K562 (cell line): ENCODE data around the gene PDZD2. TPM values are rescaled to one million over a fixed set of nuclear protein-coding genes. Genes with fewer than 3 reads are reported as not detected.

Experiments
- ATAC-seq: fragments of 200-7000 bp; cut with Tn5 transposase; 3 replicates; pipeline ENCODE4 v1.9.1; 2020; ENCODE audit warnings: moderate library complexity
- BruUV-seq: library from RNA; stranded (reverse); fragments of 400-500 nt; replicated peaks from 2 replicates; lab custom pipeline; 2021; lab: Mats Ljungman, UMichigan
- CTCF ChIA-PET: fragments of 300-600 bp; formaldehyde crosslinking; extraction: SDS; loops from one replicate; lab custom pipeline; 2021; ENCODE audit warnings: low intra/inter-chr PET ratio; lab: Yijun Ruan, JAX
- POLR2A ChIA-PET: fragments of 300-600, 350-650 bp; sonication (Branson Sonifier 250); formaldehyde crosslinking; extraction: SDS; loops from one replicate; lab custom pipeline; 2021; ENCODE audit warnings: antibody characterized with exemption, inconsistent platforms; lab: Yijun Ruan, JAX
- DNase-seq, 4 experiments: peaks; one replicate each; pipeline versions ENCODE4 v3.0.0 to v3.0.0-alpha.2; 2011 to 2018; ENCODE audit warnings: low spot score in 3 of 4, mixed read lengths in 3 of 4; ENCODE audit errors: extremely low read depth in 1 of 4
- FAIRE-seq: peaks from 2 replicates; lab custom pipeline; 2011; peaks lifted over from hg19 to GRCh38; lab: Jason Lieb, UNC
- H2AFZ ChIP-seq: 2 replicates; pipeline ENCODE4 v1.6.0; 2011; ENCODE audit warnings: low read depth, low read length, control low read depth, inconsistent platforms
- H3K27ac ChIP-seq: fragments of 200-600 bp; 3 replicates; pipeline ENCODE4 v1.8.0; 2011; ENCODE audit warnings: low read depth, mild to moderate bottlenecking, control low read depth, inconsistent platforms, low read length, moderate library complexity, mixed read lengths; ENCODE audit errors: extremely low read depth
- H3K27me3 ChIP-seq, 2 experiments: fragments of 300-600 bp in 1 of 2; 2 replicates in 1 of 2; 3 replicates in 1 of 2; pipeline versions ENCODE4 v1.6.0 to v1.8.0; 2011; ENCODE audit warnings: inconsistent platforms in 2 of 2, low read length in 2 of 2, mild to moderate bottlenecking in 1 of 2, mixed read lengths in 1 of 2, moderate library complexity in 1 of 2; ENCODE audit not compliant: control insufficient read depth in 2 of 2, insufficient read depth in 2 of 2
- H3K36me3 ChIP-seq: fragments of 300-600 bp; 3 replicates; pipeline ENCODE4 v1.8.0; 2011; ENCODE audit warnings: mild to moderate bottlenecking, low read length, inconsistent platforms; ENCODE audit not compliant: control insufficient read depth, insufficient read depth
- H3K4me1 ChIP-seq, 2 experiments: fragments of 200-600 bp in 1 of 2; replicated peaks in 1 of 2; 2 replicates in 1 of 2; 3 replicates in 1 of 2; pipeline versions ENCODE4 v1.5.1 to v1.8.0; 2011; ENCODE audit warnings: inconsistent platforms in 2 of 2, low read length in 2 of 2, mild to moderate bottlenecking in 1 of 2, mixed read lengths in 1 of 2, moderate library complexity in 1 of 2; ENCODE audit not compliant: control insufficient read depth in 2 of 2, insufficient read depth in 2 of 2
- H3K4me2 ChIP-seq: 2 replicates; pipeline ENCODE4 v1.6.1; 2011; ENCODE audit warnings: low read length, control low read depth, inconsistent platforms, mixed read lengths; ENCODE audit not compliant: insufficient read depth
- H3K4me3 ChIP-seq: fragments of 200-600 bp; sonication (generic), shearing (Covaris generic); 2 replicates; pipeline ENCODE4 v1.5.1; 2016; ENCODE audit warnings: control low read depth, inconsistent platforms
- H3K79me2 ChIP-seq: fragments of 200-600 bp; 3 replicates; pipeline ENCODE4 v1.8.0; 2011; ENCODE audit warnings: low read length, inconsistent platforms; ENCODE audit not compliant: control insufficient read depth, insufficient read depth
- H3K9ac ChIP-seq, 2 experiments: 2 replicates each; pipeline versions ENCODE4 v1.6.0 to v1.6.1; 2011; ENCODE audit warnings: low read depth in 2 of 2, low read length in 2 of 2, control low read depth in 1 of 2, inconsistent platforms in 1 of 2, mild to moderate bottlenecking in 1 of 2, mixed read lengths in 1 of 2; ENCODE audit not compliant: insufficient read depth in 1 of 2
- H3K9me1 ChIP-seq: one replicate; pipeline ENCODE4 v1.6.0; 2011; ENCODE audit warnings: inconsistent platforms, mild to moderate bottlenecking, low read length, moderate library complexity; ENCODE audit not compliant: control insufficient read depth, insufficient read depth
- H3K9me3 ChIP-seq: replicated peaks from 2 replicates; pipeline ENCODE4 v1.5.1; 2011; ENCODE audit warnings: low read depth, low read length, inconsistent platforms; ENCODE audit not compliant: control insufficient read depth, insufficient read depth
- H4K20me1 ChIP-seq: replicated peaks from 2 replicates; pipeline ENCODE4 v1.6.1; 2011; ENCODE audit warnings: low read length, inconsistent platforms, mixed read lengths; ENCODE audit not compliant: control insufficient read depth, insufficient read depth
- CREBBP ChIP-seq: IDR thresholded peaks from one replicate; pipeline ENCODE4 v1.6.1; 2012; ENCODE audit warnings: low read depth, mild to moderate bottlenecking, control low read depth, inconsistent platforms, low read length
- DNMT1 ChIP-seq: fragments of 450-650 bp; IDR thresholded peaks from 2 replicates; pipeline ENCODE4 v1.6.1; 2016; ENCODE audit warnings: antibody characterized with exemption, mild to moderate bottlenecking
- ERF ChIP-seq: fragments of 450-650 bp; formaldehyde crosslinking; IDR thresholded peaks from 2 replicates; pipeline ENCODE4 v1.4.0; 2020; ENCODE audit warnings: mild to moderate bottlenecking, mixed read lengths
- HEY1 ChIP-seq: fragments of 250-450 bp; sonication (Bioruptor Pico); IDR thresholded peaks from 2 replicates; pipeline ENCODE4 v1.5.0; 2020; ENCODE audit warnings: mild to moderate bottlenecking, moderate library complexity, borderline replicate concordance
- MBD2 ChIP-seq: sonication (generic); IDR thresholded peaks from 2 replicates; pipeline ENCODE4 v1.6.1; 2016; ENCODE audit warnings: low read depth, borderline replicate concordance
- MXI1 ChIP-seq: IDR thresholded peaks from 2 replicates; pipeline ENCODE4 v1.6.1; 2011; ENCODE audit warnings: low read depth, mild to moderate bottlenecking, improper control_type of control experiment, low read length
- NFYB ChIP-seq: IDR thresholded peaks from 2 replicates; pipeline ENCODE4 v1.6.1; 2011; ENCODE audit warnings: mild to moderate bottlenecking, moderate library complexity; ENCODE audit not compliant: insufficient read length; ENCODE audit errors: extremely low read depth
- SAP30 ChIP-seq: fragments of 200-600 bp; sonication (generic); IDR thresholded peaks from 2 replicates; pipeline ENCODE4 v1.6.1; 2012; ENCODE audit warnings: borderline replicate concordance, low read depth, mild to moderate bottlenecking, moderate library complexity, low read length, control low read depth, inconsistent platforms; ENCODE audit not compliant: insufficient read depth, poor library complexity, severe bottlenecking
- ZBED1 ChIP-seq: IDR thresholded peaks from 2 replicates; pipeline ENCODE4 v1.6.1; 2014
- ZNF263 ChIP-seq: sonication (generic); formaldehyde crosslinking; IDR thresholded peaks from 2 replicates; pipeline ENCODE4 v1.8.0; 2022; ENCODE audit warnings: mild to moderate bottlenecking, missing genetic modification reagents, borderline replicate concordance
- ZNF384 ChIP-seq: IDR thresholded peaks from 2 replicates; pipeline ENCODE4 v1.6.1; 2012; ENCODE audit warnings: low read depth, low read length, improper control_type of control experiment
- ZNF398 ChIP-seq: fragments of 250-450 bp; sonication (Bioruptor Pico); IDR thresholded peaks from 2 replicates; pipeline ENCODE4 v1.8.0; 2021; ENCODE audit warnings: moderate library complexity, mild to moderate bottlenecking, inconsistent platforms
- ZNF766 ChIP-seq: fragments of 200-800 bp; sonication (Bioruptor generic); conservative IDR thresholded peaks from 2 replicates; pipeline ENCODE4 v1.6.1; 2016; ENCODE audit warnings: missing genetic modification characterization, missing compliant biosample characterization
- WGBS: fragments of 100-300 bp; shearing (Covaris generic); methylation state at CpG from one replicate; pipeline ENCODE4 v1.1.6; 2016; ENCODE audit warnings: low coverage, mixed read lengths; ENCODE audit not compliant: insufficient coverage; ENCODE audit errors: missing lambda C conversion rate; 5-methylcytosine and 5-hydroxymethylcytosine counted together
- in situ Hi-C: fragments of 300-500 bp; cut with MboI; formaldehyde crosslinking; loops from 4 replicates; pipeline ENCODE4 v1.15.0; 2018; ENCODE audit warnings: inconsistent platforms, mixed read lengths
- intact Hi-C: fragments of 100-400 bp; cut with micrococcal nuclease; formaldehyde crosslinking; loops from 2 replicates; pipeline ENCODE4 v1.14.2; 2022
- polyA plus RNA-seq, 8 experiments: library from polyadenylated mRNA; depleted of rRNA in 4 of 8; stranded (reverse) in 5 of 8; unstranded in 3 of 8; fragments of >200 nt; fragmentation: Nextera tagmentation in 2 of 8; fragmentation: Illumina TruSeq in 1 of 8; extraction: Ambion mirVana in 2 of 8; extraction: Trizol in 1 of 8; gene quantifications; 2 replicates each; pipeline versions ENCODE4 v1.2.1 to v1.2.3, GENCODE V29; 2011 to 2014; ENCODE audit warnings: inconsistent platforms in 1 of 8, missing spikeins in 1 of 8
- total RNA-seq, 7 experiments: library from RNA; depleted of rRNA in 6 of 7; stranded (reverse); fragments of >200 nt in 6 of 7; fragmentation: Illumina TruSeq in 2 of 7; extraction: Trizol in 2 of 7; gene quantifications; 2 replicates each; pipeline versions ENCODE4 v1.2.1 to v1.2.3, GENCODE V29; 2011 to 2021; ENCODE audit warnings: low replicate concordance in 1 of 7
- TF ChIP-seq, protein P1 (sequence below): IDR thresholded peaks from 2 replicates; pipeline ENCODE4 v1.6.1; 2011; ENCODE audit not compliant: insufficient read length; ENCODE audit errors: extremely low read depth

The PDZD2 gene
- total and polyA plus RNA-seq, 9 of the 15 experiments (the other 6 are each of a cell fraction or from before 2014, with no cell fraction given): 0.02 to 0.08 (median 0.04) TPM; not detected in 6

DNA sequence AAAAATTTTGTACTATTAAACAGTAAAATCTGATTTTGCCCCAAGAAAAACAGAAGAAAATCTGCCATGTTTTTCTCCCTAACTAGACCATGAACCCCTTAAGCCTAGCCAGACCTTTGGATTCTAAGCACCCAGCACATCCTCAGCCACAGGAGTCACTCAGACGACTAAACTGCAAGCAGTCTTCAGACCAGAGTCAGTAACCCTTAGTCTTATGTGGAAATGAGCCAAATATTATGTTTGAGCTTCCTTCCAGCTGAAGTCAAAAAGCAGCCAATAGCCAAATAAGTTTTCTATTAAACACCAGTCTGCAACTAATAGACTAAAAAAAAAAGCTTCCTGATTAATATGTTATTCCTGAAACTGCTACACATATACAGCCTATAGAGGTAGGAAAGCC lies 487.8 kb downstream of the PDZD2 start:
- Histone ChIP-seq H2AFZ (no peak overlapping the region), H3K4me2 (no peak overlapping the region), H3K9ac (no peak overlapping the region), H3K4me3 (no peak overlapping the region), H3K9me1 (no peaks in the 10 kb centered on the region), H3K27me3 (no peaks in the 10 kb centered on the region), H4K20me1 (no peaks in the 10 kb centered on the region), H3K27ac (no peak overlapping the region), H3K4me1 (no peaks in the 10 kb centered on the region), H3K36me3 (peaks cover 81% of the 10 kb centered on the region), H3K9me3 (no peaks in the 10 kb centered on the region), H3K79me2 (peaks cover 70% of the 10 kb centered on the region)
- FAIRE-seq (no peak), DNase-seq (no peak), ATAC-seq (no peak)
- intact Hi-C loops (no loop called here), in situ Hi-C loops (no loop called here)
- ChIA-PET POLR2A (interaction anchor here (1.0 kb wide), 1 partner anchor 9 kb away, joined by 4 read pairs; no protein-coding TSS in a partner anchor), CTCF (interaction anchor here (0.6 kb wide), 1 partner anchor 232 kb away, joined by 3 read pairs; no protein-coding TSS in a partner anchor)
- no TSS peak for BruUV-seq
- no peak for TF ChIP-seq HEY1 (CRISPR knock-in tag)
- TF ChIP-seq ERF (CRISPR knock-in tag): no peak
- TF ChIP-seq, protein P1, sequence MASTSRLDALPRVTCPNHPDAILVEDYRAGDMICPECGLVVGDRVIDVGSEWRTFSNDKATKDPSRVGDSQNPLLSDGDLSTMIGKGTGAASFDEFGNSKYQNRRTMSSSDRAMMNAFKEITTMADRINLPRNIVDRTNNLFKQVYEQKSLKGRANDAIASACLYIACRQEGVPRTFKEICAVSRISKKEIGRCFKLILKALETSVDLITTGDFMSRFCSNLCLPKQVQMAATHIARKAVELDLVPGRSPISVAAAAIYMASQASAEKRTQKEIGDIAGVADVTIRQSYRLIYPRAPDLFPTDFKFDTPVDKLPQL: no peak
- WGBS: 87% methylated on average over 1 of the region's 1 CpG

DNA sequence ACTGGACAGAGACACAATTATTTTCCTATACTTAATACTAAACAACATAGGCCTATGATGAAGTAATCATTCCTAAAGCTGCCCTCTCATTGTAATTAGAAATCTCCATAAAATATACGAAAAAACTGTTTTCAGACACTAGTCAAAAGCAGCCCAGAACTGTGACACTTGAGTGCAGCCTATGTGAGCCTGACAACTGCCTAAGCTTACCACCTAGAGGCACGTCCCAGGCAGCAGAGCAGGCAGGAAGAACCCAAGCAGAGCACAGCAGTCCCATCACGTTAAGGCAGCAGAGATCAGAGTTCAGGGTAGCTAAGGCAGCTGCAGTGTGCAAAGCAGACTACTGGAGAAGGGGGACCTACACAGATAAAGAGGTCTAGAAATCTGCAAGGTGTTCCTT lies 488.8 kb downstream of the PDZD2 start:
- no peak; the same call in 2 of the 3 replicates for ATAC-seq
- no peak for DNase-seq
- Histone ChIP-seq H3K27ac (no peak overlapping the region), H3K36me3 (peaks cover 78% of the 10 kb centered on the region), H3K9ac (no peak overlapping the region), H3K4me3 (no peak overlapping the region), H2AFZ (no peak overlapping the region), H3K4me2 (no peak overlapping the region), H3K4me1 (no peaks in the 10 kb centered on the region), H3K9me3 (no peaks in the 10 kb centered on the region), H4K20me1 (no peaks in the 10 kb centered on the region), H3K27me3 (no peaks in the 10 kb centered on the region), H3K9me1 (no peaks in the 10 kb centered on the region), H3K79me2 (peaks cover 77% of the 10 kb centered on the region)
- FAIRE-seq: no peak
- ChIA-PET POLR2A (interaction anchor here (0.9 kb wide), 2 partner anchors 9 to 96 kb away, joined by 3 read pairs; no protein-coding TSS in a partner anchor), CTCF (no interaction called here)
- WGBS: 82% methylated on average over 3 of the region's 3 CpGs
- in situ Hi-C loops (no loop called here), intact Hi-C loops (no loop called here)
- no TSS peak for BruUV-seq
- TF ChIP-seq SAP30 (no peak), ZNF263 (CRISPR knock-in tag) (no peak), MBD2 (no peak), ZNF384 (no peak), CREBBP (no peak), ZNF398 (no peak), DNMT1 (no peak), MXI1 (no peak), ZNF766 (CRISPR knock-in tag) (no peak), NFYB (no peak), ZBED1 (no peak)
